CD1c-positive myeloid dendritic cell (primary cell): ENCODE data around the gene RPTOR.
"Not testable (repeated sequence)": the region's sequence is repeated elsewhere in the genome, so short reads cannot be mapped to it uniquely, and the experiment has no call there.

Experiments used
- DNase-seq: peaks from one replicate; pipeline ENCODE4 v3.0.0-alpha.2; 2016; ENCODE audit errors: extremely low spot score

RPTOR gene

GRCh38 chr17:80814491-80814890 lies 269.9 kb downstream of the RPTOR start:
- no peak for DNase-seq

- no peak for DNase-seq
Measured at GRCh38 chr17:80815151-80815681, 270.6 kb downstream of the RPTOR start.

- DNase-seq: not testable (repeated sequence)
Measured at GRCh38 chr17:80815718-80816117, 271.1 kb downstream of the RPTOR start.

GRCh38 chr17:80816241-80817103 lies 271.8 kb downstream of the RPTOR start:
- DNase-seq: no peak

GRCh38 chr17:80817321-80817845 lies 272.7 kb downstream of the RPTOR start:
- DNase-seq: no peak

- no peak for DNase-seq
Measured at GRCh38 chr17:80817861-80818260, 273.2 kb downstream of the RPTOR start.

GRCh38 chr17:80818871-80819270 lies 274.2 kb downstream of the RPTOR start:
- DNase-seq: no peak

- peak; percentile 32 for DNase-seq
Measured at GRCh38 chr17:80819422-80820164, 275.0 kb downstream of the RPTOR start.

- no peak for DNase-seq
Measured at GRCh38 chr17:80820331-80820730, 275.7 kb downstream of the RPTOR start.

- no peak for DNase-seq
Measured at GRCh38 chr17:80821546-80821945, 276.9 kb downstream of the RPTOR start.

- no peak for DNase-seq
Measured at GRCh38 chr17:80822021-80822699, 277.5 kb downstream of the RPTOR start.

GRCh38 chr17:80822700-80823410 lies 278.2 kb downstream of the RPTOR start:
- no peak for DNase-seq

- no peak for DNase-seq
Measured at GRCh38 chr17:80824549-80825470, 280.2 kb downstream of the RPTOR start.

GRCh38 chr17:80825471-80826345 lies 281.1 kb downstream of the RPTOR start:
- DNase-seq: no peak

GRCh38 chr17:80826346-80826954 lies 281.8 kb downstream of the RPTOR start:
- no peak for DNase-seq

- DNase-seq: peak; percentile 37
Measured at GRCh38 chr17:80826955-80827645, 282.5 kb downstream of the RPTOR start.

- no peak for DNase-seq
Measured at GRCh38 chr17:80827646-80828643, 283.3 kb downstream of the RPTOR start.
